K562 (cell line): Measurements from ENCODE around the gene MDM1. TPM values are rescaled to one million over a fixed set of nuclear protein-coding genes. Genes with fewer than 3 reads are reported as not detected.

Experiments used
- ATAC-seq: fragments of 200-7000 bp; cut with Tn5 transposase; 3 replicates; pipeline ENCODE4 v1.9.1; 2020; ENCODE audit warnings: moderate library complexity
- Bru-seq: library from RNA; stranded (reverse); fragments of 400-500 nt; gene quantifications from one replicate; lab custom pipeline; 2021; lab: Mats Ljungman, UMichigan
- BruChase-seq, 2 experiments: library from RNA; stranded (reverse); fragments of 400-500 nt; gene quantifications; one replicate each; lab custom pipeline; 2021; lab: Mats Ljungman, UMichigan
- BruUV-seq: library from RNA; stranded (reverse); fragments of 400-500 nt; replicated peaks from 2 replicates; lab custom pipeline; 2021; lab: Mats Ljungman, UMichigan
- CTCF ChIA-PET: fragments of 300-600 bp; formaldehyde crosslinking; extraction: SDS; loops from one replicate; lab custom pipeline; 2021; ENCODE audit warnings: low intra/inter-chr PET ratio; lab: Yijun Ruan, JAX
- POLR2A ChIA-PET: fragments of 300-600, 350-650 bp; sonication (Branson Sonifier 250); formaldehyde crosslinking; extraction: SDS; loops from one replicate; lab custom pipeline; 2021; ENCODE audit warnings: antibody characterized with exemption, inconsistent platforms; lab: Yijun Ruan, JAX
- DNase-seq, 4 experiments: peaks; one replicate each; pipeline versions ENCODE4 v3.0.0 to v3.0.0-alpha.2; 2011 to 2018; ENCODE audit warnings: low spot score in 3 of 4, mixed read lengths in 3 of 4; ENCODE audit errors: extremely low read depth in 1 of 4
- FAIRE-seq: peaks from 2 replicates; lab custom pipeline; 2011; peaks lifted over from hg19 to GRCh38; lab: Jason Lieb, UNC
- H2AFZ ChIP-seq: 2 replicates; pipeline ENCODE4 v1.6.0; 2011; ENCODE audit warnings: low read depth, low read length, control low read depth, inconsistent platforms
- H3K27ac ChIP-seq: fragments of 200-600 bp; 3 replicates; pipeline ENCODE4 v1.8.0; 2011; ENCODE audit warnings: low read depth, mild to moderate bottlenecking, control low read depth, inconsistent platforms, low read length, moderate library complexity, mixed read lengths; ENCODE audit errors: extremely low read depth
- H3K27me3 ChIP-seq, 2 experiments: fragments of 300-600 bp in 1 of 2; 2 replicates in 1 of 2; 3 replicates in 1 of 2; pipeline versions ENCODE4 v1.6.0 to v1.8.0; 2011; ENCODE audit warnings: inconsistent platforms in 2 of 2, low read length in 2 of 2, mild to moderate bottlenecking in 1 of 2, mixed read lengths in 1 of 2, moderate library complexity in 1 of 2; ENCODE audit not compliant: control insufficient read depth in 2 of 2, insufficient read depth in 2 of 2
- H3K36me3 ChIP-seq: fragments of 300-600 bp; 3 replicates; pipeline ENCODE4 v1.8.0; 2011; ENCODE audit warnings: mild to moderate bottlenecking, low read length, inconsistent platforms; ENCODE audit not compliant: control insufficient read depth, insufficient read depth
- H3K4me1 ChIP-seq, 2 experiments: fragments of 200-600 bp in 1 of 2; replicated peaks in 1 of 2; 2 replicates in 1 of 2; 3 replicates in 1 of 2; pipeline versions ENCODE4 v1.5.1 to v1.8.0; 2011; ENCODE audit warnings: inconsistent platforms in 2 of 2, low read length in 2 of 2, mild to moderate bottlenecking in 1 of 2, mixed read lengths in 1 of 2, moderate library complexity in 1 of 2; ENCODE audit not compliant: control insufficient read depth in 2 of 2, insufficient read depth in 2 of 2
- H3K4me2 ChIP-seq: 2 replicates; pipeline ENCODE4 v1.6.1; 2011; ENCODE audit warnings: low read length, control low read depth, inconsistent platforms, mixed read lengths; ENCODE audit not compliant: insufficient read depth
- H3K4me3 ChIP-seq: fragments of 200-600 bp; sonication (generic), shearing (Covaris generic); 2 replicates; pipeline ENCODE4 v1.5.1; 2016; ENCODE audit warnings: control low read depth, inconsistent platforms
- H3K79me2 ChIP-seq: fragments of 200-600 bp; 3 replicates; pipeline ENCODE4 v1.8.0; 2011; ENCODE audit warnings: low read length, inconsistent platforms; ENCODE audit not compliant: control insufficient read depth, insufficient read depth
- H3K9ac ChIP-seq, 2 experiments: 2 replicates each; pipeline versions ENCODE4 v1.6.0 to v1.6.1; 2011; ENCODE audit warnings: low read depth in 2 of 2, low read length in 2 of 2, control low read depth in 1 of 2, inconsistent platforms in 1 of 2, mild to moderate bottlenecking in 1 of 2, mixed read lengths in 1 of 2; ENCODE audit not compliant: insufficient read depth in 1 of 2
- H3K9me1 ChIP-seq: one replicate; pipeline ENCODE4 v1.6.0; 2011; ENCODE audit warnings: inconsistent platforms, mild to moderate bottlenecking, low read length, moderate library complexity; ENCODE audit not compliant: control insufficient read depth, insufficient read depth
- H3K9me3 ChIP-seq: replicated peaks from 2 replicates; pipeline ENCODE4 v1.5.1; 2011; ENCODE audit warnings: low read depth, low read length, inconsistent platforms; ENCODE audit not compliant: control insufficient read depth, insufficient read depth
- H4K20me1 ChIP-seq: replicated peaks from 2 replicates; pipeline ENCODE4 v1.6.1; 2011; ENCODE audit warnings: low read length, inconsistent platforms, mixed read lengths; ENCODE audit not compliant: control insufficient read depth, insufficient read depth
- FOXA3 ChIP-seq, 2 experiments: fragments of 450-650 bp in 1 of 2; sonication (generic) in 1 of 2; formaldehyde crosslinking; IDR thresholded peaks in 1 of 2; conservative IDR thresholded peaks in 1 of 2; 2 replicates each; pipeline versions ENCODE4 v1.4.0 to v1.8.0; 2020 to 2022; ENCODE audit warnings: mild to moderate bottlenecking in 2 of 2, missing genetic modification reagents in 1 of 2
- ZFX ChIP-seq: sonication (generic); formaldehyde crosslinking; IDR thresholded peaks from 2 replicates; pipeline ENCODE4 v1.8.0; 2022; ENCODE audit warnings: mild to moderate bottlenecking, missing genetic modification reagents, moderate library complexity
- WGBS: fragments of 100-300 bp; shearing (Covaris generic); methylation state at CpG from one replicate; pipeline ENCODE4 v1.1.6; 2016; ENCODE audit warnings: low coverage, mixed read lengths; ENCODE audit not compliant: insufficient coverage; ENCODE audit errors: missing lambda C conversion rate; 5-methylcytosine and 5-hydroxymethylcytosine counted together
- in situ Hi-C: fragments of 300-500 bp; cut with MboI; formaldehyde crosslinking; loops from 4 replicates; pipeline ENCODE4 v1.15.0; 2018; ENCODE audit warnings: inconsistent platforms, mixed read lengths
- intact Hi-C: fragments of 100-400 bp; cut with micrococcal nuclease; formaldehyde crosslinking; loops from 2 replicates; pipeline ENCODE4 v1.14.2; 2022
- long read RNA-seq, 3 experiments: library from polyadenylated mRNA in 2 of 3; library from RNA in 1 of 3; unstranded in 2 of 3; stranded (forward) in 1 of 3; transcript quantifications; one replicate each; pipeline ENCODE4 v2.0.0, GENCODE V29; 2019 to 2022
- polyA minus RNA-seq, 3 experiments: library from RNA; depleted of rRNA, polyadenylated mRNA; stranded (reverse); fragments of >200 nt; gene quantifications; 2 replicates each; pipeline ENCODE4 v1.2.3, GENCODE V29; 2011
- polyA plus RNA-seq, 8 experiments: library from polyadenylated mRNA; depleted of rRNA in 4 of 8; stranded (reverse) in 5 of 8; unstranded in 3 of 8; fragments of >200 nt; fragmentation: Nextera tagmentation in 2 of 8; fragmentation: Illumina TruSeq in 1 of 8; extraction: Ambion mirVana in 2 of 8; extraction: Trizol in 1 of 8; gene quantifications; 2 replicates each; pipeline versions ENCODE4 v1.2.1 to v1.2.3, GENCODE V29; 2011 to 2014; ENCODE audit warnings: inconsistent platforms in 1 of 8, missing spikeins in 1 of 8
- total RNA-seq, 7 experiments: library from RNA; depleted of rRNA in 6 of 7; stranded (reverse); fragments of >200 nt in 6 of 7; fragmentation: Illumina TruSeq in 2 of 7; extraction: Trizol in 2 of 7; gene quantifications; 2 replicates each; pipeline versions ENCODE4 v1.2.1 to v1.2.3, GENCODE V29; 2011 to 2021; ENCODE audit warnings: low replicate concordance in 1 of 7
- TF ChIP-seq, protein P1 (sequence below): fragments of 450-650 bp; IDR thresholded peaks from 2 replicates; pipeline ENCODE4 v1.6.1; 2017; ENCODE audit warnings: antibody characterized with exemption, mild to moderate bottlenecking
- TF ChIP-seq, protein P2 (sequence below): sonication (generic); formaldehyde crosslinking; IDR thresholded peaks from 2 replicates; pipeline ENCODE4 v1.8.0; 2022; ENCODE audit warnings: mild to moderate bottlenecking, missing genetic modification reagents, borderline replicate concordance

Gene MDM1, protein sequence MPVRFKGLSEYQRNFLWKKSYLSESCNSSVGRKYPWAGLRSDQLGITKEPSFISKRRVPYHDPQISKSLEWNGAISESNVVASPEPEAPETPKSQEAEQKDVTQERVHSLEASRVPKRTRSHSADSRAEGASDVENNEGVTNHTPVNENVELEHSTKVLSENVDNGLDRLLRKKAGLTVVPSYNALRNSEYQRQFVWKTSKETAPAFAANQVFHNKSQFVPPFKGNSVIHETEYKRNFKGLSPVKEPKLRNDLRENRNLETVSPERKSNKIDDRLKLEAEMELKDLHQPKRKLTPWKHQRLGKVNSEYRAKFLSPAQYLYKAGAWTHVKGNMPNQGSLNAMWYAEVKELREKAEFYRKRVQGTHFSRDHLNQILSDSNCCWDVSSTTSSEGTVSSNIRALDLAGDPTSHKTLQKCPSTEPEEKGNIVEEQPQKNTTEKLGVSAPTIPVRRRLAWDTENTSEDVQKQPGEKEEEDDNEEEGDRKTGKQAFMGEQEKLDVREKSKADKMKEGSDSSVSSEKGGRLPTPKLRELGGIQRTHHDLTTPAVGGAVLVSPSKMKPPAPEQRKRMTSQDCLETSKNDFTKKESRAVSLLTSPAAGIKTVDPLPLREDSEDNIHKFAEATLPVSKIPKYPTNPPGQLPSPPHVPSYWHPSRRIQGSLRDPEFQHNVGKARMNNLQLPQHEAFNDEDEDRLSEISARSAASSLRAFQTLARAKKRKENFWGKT
- 9.7 and 33.5 TPM in 2 replicates for total RNA-seq (2011; cell fraction: chromatin; rRNA removed; ENCODE audit: low replicate concordance)
- total RNA-seq (2011; cell fraction: nucleolus; rRNA removed) = 4.5 and 5.0 TPM in 2 replicates
- 16.9 and 28.1 TPM in 2 replicates for total RNA-seq (2011; cell fraction: nucleoplasm; rRNA removed)
- total RNA-seq (2014; rRNA removed) (8.8 and 10.4 TPM in 2 replicates), total RNA-seq (2014; rRNA removed; fragmentation: Illumina TruSeq; extraction: Trizol) (14.1 and 16.7 TPM in 2 replicates), total RNA-seq (2015; rRNA removed; fragmentation: Illumina TruSeq; extraction: Trizol) (16.4 and 16.8 TPM in 2 replicates), total RNA-seq (2021) (9.1 and 11.3 TPM in 2 replicates), polyA plus RNA-seq (2011; rRNA removed) (11.7 and 16.1 TPM in 2 replicates), polyA plus RNA-seq (2014; fragmentation: Illumina TruSeq; extraction: Trizol) (10.2 and 13.1 TPM in 2 replicates), polyA plus RNA-seq (2014; fragmentation: Nextera tagmentation; extraction: Ambion mirVana) (10 to 100 TPM in 1 of 2 experiments, 1 to 10 TPM in 1; 7.5 to 12.8 TPM), polyA plus RNA-seq (2014; rRNA removed) (13.8 and 15.5 TPM in 2 replicates), polyA minus RNA-seq (2011; rRNA and poly(A)+ RNA removed) (9.9 and 14.2 TPM in 2 replicates), Bru-seq, nascent RNA (percentile 60 among the genes with signal in this experiment), BruChase-seq, experiment 1, labeled RNA remaining after a 2-hour chase (percentile 59 among the genes with signal in this experiment), BruChase-seq, experiment 2, labeled RNA remaining after a 6-hour chase (percentile 60 among the genes with signal in this experiment)
- 1.5 and 3.5 TPM in 2 replicates for polyA plus RNA-seq (2011; cell fraction: cytosol; rRNA removed)
- polyA plus RNA-seq (2011; cell fraction: nucleus; rRNA removed) = 21.2 and 29.7 TPM in 2 replicates
- 8.0 and 8.2 TPM in 2 replicates for polyA plus RNA-seq (2012)
- polyA minus RNA-seq (2011; cell fraction: cytosol; rRNA and poly(A)+ RNA removed) = 1.9 and 5.3 TPM in 2 replicates
- 20.6 and 41.8 TPM in 2 replicates for polyA minus RNA-seq (2011; cell fraction: nucleus; rRNA and poly(A)+ RNA removed)
- long read RNA-seq, experiment 1, transcript MDM1-201 (14 exons, 2,918 nt) = major isoform, 5 of 22 reads
- long read RNA-seq, experiment 1, partial matches to known transcripts = 4 of 22 reads
- long read RNA-seq, experiment 1, other reads (novel, unspliced or antisense) = 8 of 22 reads
- long read RNA-seq, experiment 2, partial matches to known transcripts = 0 of 2 reads
- long read RNA-seq, experiment 2, other reads (novel, unspliced or antisense) = 2 of 2 reads
- long read RNA-seq, experiment 3, partial matches to known transcripts = 0 of 2 reads
- long read RNA-seq, experiment 3, other reads (novel, unspliced or antisense) = 1 of 2 reads

DNA sequence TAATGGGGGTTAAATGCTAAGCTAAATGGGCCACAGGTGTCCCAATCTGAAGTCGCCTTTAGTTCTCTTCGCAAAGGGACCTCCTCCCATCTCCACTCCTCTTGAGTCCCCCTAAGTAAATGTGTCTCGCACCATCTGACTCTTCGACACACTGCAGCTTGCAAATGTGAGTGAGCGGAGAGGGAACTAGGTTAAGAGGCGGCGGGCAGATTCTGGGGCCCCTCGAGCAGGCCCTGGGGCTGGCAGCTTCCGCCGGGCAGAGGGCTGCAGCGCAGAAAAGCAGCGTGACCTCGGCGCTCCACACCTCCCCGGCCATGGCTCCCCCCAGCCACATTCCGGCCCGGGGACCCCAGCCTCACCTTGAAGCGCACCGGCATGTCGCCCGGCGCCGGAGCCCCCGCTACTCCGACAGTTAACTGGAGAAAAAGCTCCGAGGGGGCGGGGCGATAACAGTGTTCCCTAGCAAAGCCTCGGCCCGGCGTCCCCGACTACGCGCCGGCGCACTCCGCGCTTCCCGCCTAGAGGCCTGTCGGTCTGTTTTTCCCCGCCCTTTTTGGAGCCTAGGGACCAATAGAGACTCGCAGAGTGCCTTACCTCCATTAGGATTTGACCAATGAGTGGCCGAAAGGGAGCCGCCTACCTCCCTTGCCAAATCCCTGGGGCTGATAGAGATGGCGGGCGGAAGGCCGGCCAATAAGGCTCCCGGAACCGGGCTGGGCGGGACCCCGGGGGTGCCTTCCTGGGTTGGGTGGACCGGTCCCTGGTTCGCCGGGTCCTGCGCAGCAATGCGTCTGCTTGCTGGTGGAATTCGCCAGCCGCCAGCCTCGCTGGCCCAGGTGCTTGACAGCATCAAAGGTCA is at the start of gene MDM1:
Gene MDM1, minus strand, starts transcription at position 494 of the 859 bp plus-strand sequence. Its CDS starts 117 bp downstream, at position 377.
- Histone ChIP-seq H3K27me3 (no peaks in the 10 kb centered on the region; a peak in 1 of 5 replicates), H3K79me2 (no peaks in the 10 kb centered on the region), H3K4me2 (peak within 1 kb of the TSS; percentile 82), H4K20me1 (no peaks in the 10 kb centered on the region), H3K27ac (peak within 1 kb of the TSS; percentile 54; the same call in 2 of the 3 replicates), H3K4me3 (peak within 1 kb of the TSS; percentile 61), H2AFZ (peak within 1 kb of the TSS; percentile 96), H3K9me1 (no peaks in the 10 kb centered on the region), H3K4me1 (peaks cover 0 to 10% of the 10 kb centered on the region in 2 experiments; a peak in 2 of 5 replicates), H3K9me3 (no peaks in the 10 kb centered on the region), H3K9ac (peak within 1 kb of the TSS; percentile 45 to 89), H3K36me3 (no peaks in the 10 kb centered on the region)
- ATAC-seq (peak; percentile 99), DNase-seq (peak; percentile 96 to 98 (median 97)), FAIRE-seq (peak; percentile 99)
- WGBS = 1% methylated on average over 59 of the region's 59 CpGs
- intact Hi-C loops (no loop called here), in situ Hi-C loops (no loop called here)
- CTCF ChIA-PET = no interaction called here
- BruUV-seq = TSS peak; percentile 56
- POLR2A ChIA-PET = interaction anchor here (0.6 to 2.0 kb wide), 9 partner anchors 9 to 138 kb away, joined by 3 to 8 read pairs (median 4); no protein-coding TSS in a partner anchor
- TF ChIP-seq FOXA3 (CRISPR knock-in tag; conservative IDR thresholded peaks at IDR 0.05 in 1 of 2, IDR thresholded peaks at IDR 0.05 in 1 of 2) = no peak
- peak; percentile 64 for TF ChIP-seq ZFX
- TF ChIP-seq, protein P1, sequence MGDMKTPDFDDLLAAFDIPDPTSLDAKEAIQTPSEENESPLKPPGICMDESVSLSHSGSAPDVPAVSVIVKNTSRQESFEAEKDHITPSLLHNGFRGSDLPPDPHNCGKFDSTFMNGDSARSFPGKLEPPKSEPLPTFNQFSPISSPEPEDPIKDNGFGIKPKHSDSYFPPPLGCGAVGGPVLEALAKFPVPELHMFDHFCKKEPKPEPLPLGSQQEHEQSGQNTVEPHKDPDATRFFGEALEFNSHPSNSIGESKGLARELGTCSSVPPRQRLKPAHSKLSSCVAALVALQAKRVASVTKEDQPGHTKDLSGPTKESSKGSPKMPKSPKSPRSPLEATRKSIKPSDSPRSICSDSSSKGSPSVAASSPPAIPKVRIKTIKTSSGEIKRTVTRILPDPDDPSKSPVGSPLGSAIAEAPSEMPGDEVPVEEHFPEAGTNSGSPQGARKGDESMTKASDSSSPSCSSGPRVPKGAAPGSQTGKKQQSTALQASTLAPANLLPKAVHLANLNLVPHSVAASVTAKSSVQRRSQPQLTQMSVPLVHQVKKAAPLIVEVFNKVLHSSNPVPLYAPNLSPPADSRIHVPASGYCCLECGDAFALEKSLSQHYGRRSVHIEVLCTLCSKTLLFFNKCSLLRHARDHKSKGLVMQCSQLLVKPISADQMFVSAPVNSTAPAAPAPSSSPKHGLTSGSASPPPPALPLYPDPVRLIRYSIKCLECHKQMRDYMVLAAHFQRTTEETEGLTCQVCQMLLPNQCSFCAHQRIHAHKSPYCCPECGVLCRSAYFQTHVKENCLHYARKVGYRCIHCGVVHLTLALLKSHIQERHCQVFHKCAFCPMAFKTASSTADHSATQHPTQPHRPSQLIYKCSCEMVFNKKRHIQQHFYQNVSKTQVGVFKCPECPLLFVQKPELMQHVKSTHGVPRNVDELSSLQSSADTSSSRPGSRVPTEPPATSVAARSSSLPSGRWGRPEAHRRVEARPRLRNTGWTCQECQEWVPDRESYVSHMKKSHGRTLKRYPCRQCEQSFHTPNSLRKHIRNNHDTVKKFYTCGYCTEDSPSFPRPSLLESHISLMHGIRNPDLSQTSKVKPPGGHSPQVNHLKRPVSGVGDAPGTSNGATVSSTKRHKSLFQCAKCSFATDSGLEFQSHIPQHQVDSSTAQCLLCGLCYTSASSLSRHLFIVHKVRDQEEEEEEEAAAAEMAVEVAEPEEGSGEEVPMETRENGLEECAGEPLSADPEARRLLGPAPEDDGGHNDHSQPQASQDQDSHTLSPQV = 0 out of 2 replicates have a peak, but pooled peaks have one; percentile 13
- TF ChIP-seq, protein P2, sequence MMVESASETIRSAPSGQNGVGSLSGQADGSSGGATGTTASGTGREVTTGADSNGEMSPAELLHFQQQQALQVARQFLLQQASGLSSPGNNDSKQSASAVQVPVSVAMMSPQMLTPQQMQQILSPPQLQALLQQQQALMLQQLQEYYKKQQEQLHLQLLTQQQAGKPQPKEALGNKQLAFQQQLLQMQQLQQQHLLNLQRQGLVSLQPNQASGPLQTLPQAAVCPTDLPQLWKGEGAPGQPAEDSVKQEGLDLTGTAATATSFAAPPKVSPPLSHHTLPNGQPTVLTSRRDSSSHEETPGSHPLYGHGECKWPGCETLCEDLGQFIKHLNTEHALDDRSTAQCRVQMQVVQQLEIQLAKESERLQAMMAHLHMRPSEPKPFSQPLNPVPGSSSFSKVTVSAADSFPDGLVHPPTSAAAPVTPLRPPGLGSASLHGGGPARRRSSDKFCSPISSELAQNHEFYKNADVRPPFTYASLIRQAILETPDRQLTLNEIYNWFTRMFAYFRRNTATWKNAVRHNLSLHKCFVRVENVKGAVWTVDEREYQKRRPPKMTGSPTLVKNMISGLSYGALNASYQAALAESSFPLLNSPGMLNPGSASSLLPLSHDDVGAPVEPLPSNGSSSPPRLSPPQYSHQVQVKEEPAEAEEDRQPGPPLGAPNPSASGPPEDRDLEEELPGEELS (CRISPR knock-in tag) = no peak
